ENCODE results near the gene UNK. TPM values are rescaled to one million over a fixed set of nuclear protein-coding genes. Genes with fewer than 3 reads are reported as not detected.

The UNK gene
- total and polyA plus RNA-seq, 10 donors = 19.0 to 53.8 (median 46.2) TPM

GRCh38 chr17:75826561-75827307, 42.1 kb downstream of the UNK start:
- intact Hi-C loops (cut with DNase I; ENCODE audit: low total_unique reads) = no loop called here
- Histone ChIP-seq H3K4me3 (no peak overlapping the region), H3K36me3 (peaks cover 0 to 100% (median 77%) of the 10 kb centered on the region in 6 donors), H3K27ac (peak overlapping the region; percentile 62 to 84 (median 74)), H3K4me1 (peaks cover 19 to 87% (median 46%) of the 10 kb centered on the region in 6 donors), H3K9me3 (no peaks in the 10 kb centered on the region), H3K27me3 (replicated peaks in 1 of 7) (no peaks in the 10 kb centered on the region)
- DNase-seq = peak; percentile 76
- 50 to 69% (median 59%) methylated on average over 10 to 14 of the region's 14 CpGs for WGBS, 5 donors
- TF ChIP-seq POLR2A (IDR thresholded peaks at IDR 0.05) = no peak
- TF ChIP-seq POLR2AphosphoS5 (IDR thresholded peaks at IDR 0.05) = no peak
- TF ChIP-seq, protein P1, sequence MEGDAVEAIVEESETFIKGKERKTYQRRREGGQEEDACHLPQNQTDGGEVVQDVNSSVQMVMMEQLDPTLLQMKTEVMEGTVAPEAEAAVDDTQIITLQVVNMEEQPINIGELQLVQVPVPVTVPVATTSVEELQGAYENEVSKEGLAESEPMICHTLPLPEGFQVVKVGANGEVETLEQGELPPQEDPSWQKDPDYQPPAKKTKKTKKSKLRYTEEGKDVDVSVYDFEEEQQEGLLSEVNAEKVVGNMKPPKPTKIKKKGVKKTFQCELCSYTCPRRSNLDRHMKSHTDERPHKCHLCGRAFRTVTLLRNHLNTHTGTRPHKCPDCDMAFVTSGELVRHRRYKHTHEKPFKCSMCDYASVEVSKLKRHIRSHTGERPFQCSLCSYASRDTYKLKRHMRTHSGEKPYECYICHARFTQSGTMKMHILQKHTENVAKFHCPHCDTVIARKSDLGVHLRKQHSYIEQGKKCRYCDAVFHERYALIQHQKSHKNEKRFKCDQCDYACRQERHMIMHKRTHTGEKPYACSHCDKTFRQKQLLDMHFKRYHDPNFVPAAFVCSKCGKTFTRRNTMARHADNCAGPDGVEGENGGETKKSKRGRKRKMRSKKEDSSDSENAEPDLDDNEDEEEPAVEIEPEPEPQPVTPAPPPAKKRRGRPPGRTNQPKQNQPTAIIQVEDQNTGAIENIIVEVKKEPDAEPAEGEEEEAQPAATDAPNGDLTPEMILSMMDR (IDR thresholded peaks at IDR 0.05 in 8 of 11, conservative IDR thresholded peaks at IDR 0.05 in 3 of 11) = no peak

- WGBS, 5 donors = 32 to 80% (median 42%) methylated on average over 4 to 21 of the region's 21 CpGs
- Histone ChIP-seq H3K4me3 (peak overlapping the region in 4 of 8 donors; percentile 20 to 51 (median 21)), H3K27me3 (replicated peaks in 1 of 7) (no peaks in the 10 kb centered on the region), H3K36me3 (peaks cover 0 to 100% (median 71%) of the 10 kb centered on the region in 6 donors), H3K9me3 (no peaks in the 10 kb centered on the region), H3K4me1 (peaks cover 19 to 87% (median 46%) of the 10 kb centered on the region in 6 donors), H3K27ac (peak overlapping the region; percentile 62 to 84 (median 74))
- TF ChIP-seq POLR2A (IDR thresholded peaks at IDR 0.05) (no peak), POLR2AphosphoS5 (IDR thresholded peaks at IDR 0.05) (peak; percentile 82 to 86 (median 82))
- TF ChIP-seq, protein P1 (IDR thresholded peaks at IDR 0.05 in 8 of 11, conservative IDR thresholded peaks at IDR 0.05 in 3 of 11) = peak; percentile 62 to 87 (median 78)
- DNase-seq = peak; percentile 86
- intact Hi-C loops (cut with DNase I; ENCODE audit: low total_unique reads) = no loop called here
These were observed 42.9 kb downstream of the UNK start for GRCh38 chr17:75827308-75828075.

GRCh38 chr17:75828076-75828400, 43.4 kb downstream of the UNK start:
- no peak for DNase-seq
- Histone ChIP-seq H3K27ac (peak overlapping the region; percentile 62 to 84 (median 74)), H3K27me3 (replicated peaks in 1 of 7) (no peaks in the 10 kb centered on the region), H3K9me3 (no peaks in the 10 kb centered on the region), H3K4me1 (peaks cover 24 to 89% (median 51%) of the 10 kb centered on the region in 6 donors), H3K4me3 (peak overlapping the region in 3 of 8 donors; percentile 20 to 51 (median 21)), H3K36me3 (peaks cover 0 to 100% (median 69%) of the 10 kb centered on the region in 6 donors)
- TF ChIP-seq POLR2AphosphoS5 (IDR thresholded peaks at IDR 0.05) = no peak
- TF ChIP-seq, protein P1 (IDR thresholded peaks at IDR 0.05 in 8 of 11, conservative IDR thresholded peaks at IDR 0.05 in 3 of 11) = no peak
- no peak for TF ChIP-seq POLR2A (IDR thresholded peaks at IDR 0.05)
- WGBS, 5 donors = 43 to 81% (median 54%) methylated on average over 3 to 11 of the region's 11 CpGs
- intact Hi-C loops (cut with DNase I; ENCODE audit: low total_unique reads) = no loop called here

DNA sequence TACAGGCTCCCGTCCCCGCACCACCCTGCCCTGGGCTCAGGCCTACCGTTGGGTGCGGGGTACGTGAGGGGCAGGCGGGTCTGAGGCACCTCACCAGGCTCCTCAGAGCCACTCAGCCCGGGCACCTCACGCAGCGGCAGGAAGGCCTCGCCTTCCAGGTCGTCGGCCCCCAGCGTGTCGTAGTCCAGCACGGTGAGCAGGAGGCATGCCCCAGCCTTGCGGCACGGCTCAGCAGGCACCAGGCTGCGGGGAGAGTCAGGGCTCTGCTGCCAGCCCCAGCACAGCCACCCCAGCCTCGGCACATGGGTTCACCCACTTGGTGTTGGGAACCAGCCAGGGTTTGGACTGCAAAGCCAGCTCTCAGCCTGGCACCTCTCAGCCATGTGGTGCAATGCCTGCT, 44.1 kb downstream of the UNK start:
- Histone ChIP-seq H3K36me3 (peaks cover 0 to 100% (median 67%) of the 10 kb centered on the region in 6 donors), H3K9me3 (no peaks in the 10 kb centered on the region)
- no peak for DNase-seq

More for the DNA sequence above, 44.1 kb downstream of the UNK start:
- peak overlapping the region in 4 of 8 donors; percentile 36 to 84 (median 80) for H3K27ac ChIP-seq
- H3K27me3 ChIP-seq (replicated peaks in 1 of 7) = no peaks in the 10 kb centered on the region
- WGBS, 5 donors = 86 to 95% (median 88%) methylated on average over 14 to 19 of the region's 19 CpGs; no CpG with 5 or more reads in 1 of the 5 donors
- peaks cover 30 to 91% (median 57%) of the 10 kb centered on the region in 6 donors for H3K4me1 ChIP-seq
- H3K4me3 ChIP-seq = no peak overlapping the region
- peak; percentile 20 to 76 (median 26) for TF ChIP-seq POLR2AphosphoS5 (IDR thresholded peaks at IDR 0.05)
- no peak for TF ChIP-seq POLR2A (IDR thresholded peaks at IDR 0.05)
- intact Hi-C loops (cut with DNase I; ENCODE audit: low total_unique reads) = no loop called here

Measured in spleen (tissue), 11 donors.